ENCODE results near the gene WIPF2. TPM values are rescaled to one million over a fixed set of nuclear protein-coding genes. Genes with fewer than 3 reads are reported as not detected.

WIPF2 gene
- total RNA-seq, 1 experiment from 2014 or later: 9.7 TPM

- DNase-seq (ENCODE audit: low spot score): peak; percentile 98
- in situ Hi-C loops (cut with HindIII; ENCODE audit: low sequenced_read_pairs): loop anchor here (25.0 kb wide), 1 partner anchor 256 kb away; the partner anchor contains the start of genes MED24 and THRA
These were observed 99.1 kb downstream of the WIPF2 start for GRCh38 chr17:40317880-40318829.

GRCh38 chr17:40318830-40319391 lies 99.8 kb downstream of the WIPF2 start:
- in situ Hi-C loops (cut with HindIII; ENCODE audit: low sequenced_read_pairs): loop anchor here (25.0 kb wide), 1 partner anchor 257 kb away; the partner anchor contains the start of genes MED24 and THRA
- DNase-seq (ENCODE audit: low spot score): no peak

GRCh38 chr17:40319651-40320540 lies 100.8 kb downstream of the WIPF2 start:
- in situ Hi-C loops (cut with HindIII; ENCODE audit: low sequenced_read_pairs): loop anchor here (25.0 kb wide), 1 partner anchor 258 kb away; the partner anchor contains the start of genes MED24 and THRA
- DNase-seq (ENCODE audit: low spot score): no peak

- in situ Hi-C loops (cut with HindIII; ENCODE audit: low sequenced_read_pairs): loop anchor here (25.0 kb wide), 1 partner anchor 259 kb away; the partner anchor contains the start of genes MED24 and THRA
- no peak for DNase-seq (ENCODE audit: low spot score)
These were observed 101.8 kb downstream of the WIPF2 start for GRCh38 chr17:40320756-40321523.

- no peak for DNase-seq (ENCODE audit: low spot score)
- in situ Hi-C loops (cut with HindIII; ENCODE audit: low sequenced_read_pairs): loop anchor here (25.0 kb wide), 1 partner anchor 259 kb away; the partner anchor contains the start of genes MED24 and THRA
These were observed 102.4 kb downstream of the WIPF2 start for GRCh38 chr17:40321524-40321929.

GRCh38 chr17:40321961-40322357 lies 102.9 kb downstream of the WIPF2 start:
- peak; percentile 90 for DNase-seq (ENCODE audit: low spot score)
- in situ Hi-C loops (cut with HindIII; ENCODE audit: low sequenced_read_pairs): loop anchor here (25.0 kb wide), 1 partner anchor 260 kb away; the partner anchor contains the start of genes MED24 and THRA

- DNase-seq (ENCODE audit: low spot score): no peak
These were observed 103.5 kb downstream of the WIPF2 start for GRCh38 chr17:40322358-40323315.

GRCh38 chr17:40323391-40324381 lies 104.6 kb downstream of the WIPF2 start:
- DNase-seq (ENCODE audit: low spot score): no peak
- in situ Hi-C loops (cut with HindIII; ENCODE audit: low sequenced_read_pairs): loop anchor here (25.0 kb wide), 1 partner anchor 261 kb away; the partner anchor contains the start of genes MED24 and THRA

More at GRCh38 chr17:40322358-40323315, 103.5 kb downstream of the WIPF2 start:
- in situ Hi-C loops (cut with HindIII; ENCODE audit: low sequenced_read_pairs): loop anchor here (25.0 kb wide), 1 partner anchor 260 kb away; the partner anchor contains the start of genes MED24 and THRA

- in situ Hi-C loops (cut with HindIII; ENCODE audit: low sequenced_read_pairs): no loop called here
These were observed 106.3 kb downstream of the WIPF2 start for GRCh38 chr17:40325156-40326013.

GRCh38 chr17:40326014-40326831 lies 107.1 kb downstream of the WIPF2 start:
- in situ Hi-C loops (cut with HindIII; ENCODE audit: low sequenced_read_pairs): no loop called here
- DNase-seq (ENCODE audit: low spot score): no peak

More at GRCh38 chr17:40325156-40326013, 106.3 kb downstream of the WIPF2 start:
- no peak for DNase-seq (ENCODE audit: low spot score)

GRCh38 chr17:40326832-40327199 lies 107.7 kb downstream of the WIPF2 start:
- in situ Hi-C loops (cut with HindIII; ENCODE audit: low sequenced_read_pairs): no loop called here
- no peak for DNase-seq (ENCODE audit: low spot score)

GRCh38 chr17:40327244-40327729 lies 108.2 kb downstream of the WIPF2 start:
- no peak for DNase-seq (ENCODE audit: low spot score)
- in situ Hi-C loops (cut with HindIII; ENCODE audit: low sequenced_read_pairs): no loop called here

GRCh38 chr17:40327735-40328385 lies 108.8 kb downstream of the WIPF2 start:
- in situ Hi-C loops (cut with HindIII; ENCODE audit: low sequenced_read_pairs): no loop called here
- DNase-seq (ENCODE audit: low spot score): no peak

GRCh38 chr17:40328386-40328766 lies 109.3 kb downstream of the WIPF2 start:
- in situ Hi-C loops (cut with HindIII; ENCODE audit: low sequenced_read_pairs): no loop called here
- no peak for DNase-seq (ENCODE audit: low spot score)
